ENCODE results near the gene SMAD5.

The SMAD5 gene

GRCh38 chr5:136216230-136216629 lies 83.6 kb downstream of the SMAD5 start:
- H4K20me1 ChIP-seq (ENCODE audit: insufficient read depth): no peaks in the 10 kb centered on the region
- H3K27me3 ChIP-seq (ENCODE audit: insufficient read depth, low read depth): no peaks in the 10 kb centered on the region
- no peaks in the 10 kb centered on the region for H3K4me1 ChIP-seq (ENCODE audit: low read depth, poor library complexity, severe bottlenecking)
- H3K36me3 ChIP-seq (ENCODE audit: insufficient read depth): no peaks in the 10 kb centered on the region
- no peak overlapping the region for H2AFZ ChIP-seq (ENCODE audit: low read depth)
- H3K4me3 ChIP-seq (IDR thresholded peaks at IDR 0.05; ENCODE audit: insufficient read depth, low read depth, low read length): no peak overlapping the region
- H3K4me2 ChIP-seq: no peak overlapping the region
- H3K27ac ChIP-seq: no peak overlapping the region
- no peak overlapping the region for H3K9ac ChIP-seq
- H3K79me2 ChIP-seq (ENCODE audit: insufficient read depth, low read depth): no peaks in the 10 kb centered on the region
- no peak for TF ChIP-seq CTCF (conservative IDR thresholded peaks at IDR 0.05; ENCODE audit: low read depth, low read length)

DNA sequence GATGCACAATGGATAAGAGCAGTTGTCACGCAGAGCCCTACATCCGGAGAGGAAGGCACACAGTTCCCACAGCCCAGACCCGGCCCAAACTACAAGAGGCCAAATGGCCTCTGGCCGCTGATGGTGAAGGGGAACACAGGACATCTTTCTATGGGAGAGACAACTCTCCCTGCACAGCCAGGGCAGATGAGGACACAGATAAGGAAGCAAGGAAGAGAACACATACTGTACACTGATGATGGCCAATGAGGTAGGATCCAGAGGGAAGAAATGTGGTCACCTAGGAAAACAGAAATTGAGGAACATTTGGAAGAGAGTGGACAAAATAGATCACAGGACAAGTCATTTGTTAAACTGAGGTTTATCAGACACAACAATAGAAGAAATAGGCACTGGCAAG lies 88.7 kb downstream of the SMAD5 start:
- Histone ChIP-seq H3K4me1 (ENCODE audit: low read depth, poor library complexity, severe bottlenecking) (no peaks in the 10 kb centered on the region), H2AFZ (ENCODE audit: low read depth) (no peak overlapping the region), H3K27me3 (ENCODE audit: insufficient read depth, low read depth) (no peaks in the 10 kb centered on the region), H3K27ac (no peak overlapping the region), H4K20me1 (ENCODE audit: insufficient read depth) (no peaks in the 10 kb centered on the region), H3K4me2 (no peak overlapping the region), H3K4me3 (IDR thresholded peaks at IDR 0.05; ENCODE audit: insufficient read depth, low read depth, low read length) (no peak overlapping the region), H3K36me3 (ENCODE audit: insufficient read depth) (no peaks in the 10 kb centered on the region), H3K9ac (no peak overlapping the region), H3K79me2 (ENCODE audit: insufficient read depth, low read depth) (no peaks in the 10 kb centered on the region)
- TF ChIP-seq CTCF (conservative IDR thresholded peaks at IDR 0.05; ENCODE audit: low read depth, low read length): no peak

DNA sequence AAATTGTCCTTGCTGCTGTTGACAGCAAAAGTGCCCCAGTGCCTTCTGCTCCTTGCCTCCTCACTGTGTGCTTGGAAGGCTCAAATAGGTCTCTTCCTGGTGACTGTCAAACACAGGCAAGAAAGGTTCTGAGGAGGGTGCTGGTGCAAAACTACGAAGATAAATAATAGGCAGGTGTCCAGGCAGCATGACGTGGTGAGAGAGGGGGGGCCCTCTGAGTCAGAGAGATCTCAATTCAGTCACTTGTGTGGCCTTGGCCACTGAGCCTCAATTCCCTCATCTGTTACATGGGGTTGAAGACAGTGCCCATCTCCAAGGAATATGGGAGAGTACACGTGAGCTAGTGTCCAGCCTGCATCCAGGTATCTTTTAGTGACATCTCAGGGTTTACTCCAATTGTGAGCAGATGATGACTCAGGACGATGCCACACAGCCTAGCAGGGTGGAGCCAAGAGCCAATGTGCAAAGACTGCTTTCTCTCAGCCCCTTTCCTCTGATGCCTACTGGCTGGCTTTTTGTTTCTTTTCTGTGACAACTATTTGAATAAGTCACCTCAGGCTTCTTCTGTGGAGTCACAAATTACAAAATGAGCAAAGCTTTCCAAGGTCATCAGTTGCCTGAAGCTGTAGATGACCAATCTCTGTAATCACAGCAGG lies 90.1 kb downstream of the SMAD5 start:
- H3K4me1 ChIP-seq (ENCODE audit: low read depth, poor library complexity, severe bottlenecking): no peaks in the 10 kb centered on the region
- no peak overlapping the region for H3K4me2 ChIP-seq
- no peak overlapping the region for H2AFZ ChIP-seq (ENCODE audit: low read depth)
- no peaks in the 10 kb centered on the region for H3K36me3 ChIP-seq (ENCODE audit: insufficient read depth)
- H3K9ac ChIP-seq: no peak overlapping the region
- no peak overlapping the region for H3K4me3 ChIP-seq (IDR thresholded peaks at IDR 0.05; ENCODE audit: insufficient read depth, low read depth, low read length)
- no peak overlapping the region for H3K27ac ChIP-seq
- H3K27me3 ChIP-seq (ENCODE audit: insufficient read depth, low read depth): no peaks in the 10 kb centered on the region
- no peak for TF ChIP-seq CTCF (conservative IDR thresholded peaks at IDR 0.05; ENCODE audit: low read depth, low read length)
- H4K20me1 ChIP-seq (ENCODE audit: insufficient read depth): no peaks in the 10 kb centered on the region
- no peaks in the 10 kb centered on the region for H3K79me2 ChIP-seq (ENCODE audit: insufficient read depth, low read depth)

DNA sequence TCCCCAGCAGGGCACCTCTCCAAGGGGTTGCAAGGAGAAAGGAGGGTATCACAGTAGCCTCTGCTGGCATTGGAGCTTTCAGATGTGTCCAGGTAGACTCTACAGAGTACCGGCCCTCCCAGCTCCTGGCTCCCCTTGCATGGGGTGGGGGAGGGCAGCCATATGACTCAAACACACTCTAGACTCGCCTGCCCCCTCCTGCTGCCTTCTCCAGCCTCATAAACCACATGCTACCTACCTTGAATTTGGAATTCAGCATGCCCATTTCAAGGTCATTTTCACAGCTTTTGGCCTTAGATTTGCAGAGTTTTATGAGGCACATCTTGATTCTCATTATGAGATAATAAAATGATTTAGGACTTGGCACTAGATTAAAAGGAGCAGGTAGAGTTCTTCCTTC lies 93.2 kb downstream of the SMAD5 start:
- Histone ChIP-seq H3K9ac (no peak overlapping the region), H3K79me2 (ENCODE audit: insufficient read depth, low read depth) (no peaks in the 10 kb centered on the region), H2AFZ (ENCODE audit: low read depth) (no peak overlapping the region), H3K4me1 (ENCODE audit: low read depth, poor library complexity, severe bottlenecking) (no peaks in the 10 kb centered on the region), H3K36me3 (ENCODE audit: insufficient read depth) (no peaks in the 10 kb centered on the region), H3K4me2 (no peak overlapping the region), H3K27ac (no peak overlapping the region), H3K4me3 (IDR thresholded peaks at IDR 0.05; ENCODE audit: insufficient read depth, low read depth, low read length) (no peak overlapping the region), H3K27me3 (ENCODE audit: insufficient read depth, low read depth) (no peaks in the 10 kb centered on the region), H4K20me1 (ENCODE audit: insufficient read depth) (no peaks in the 10 kb centered on the region)
- TF ChIP-seq CTCF (conservative IDR thresholded peaks at IDR 0.05; ENCODE audit: low read depth, low read length): no peak

All from KMS-11 (cell line).